Cerebellar cortex (tissue), 1 donor: Measurements from ENCODE around the gene COL5A3.
"Not testable (repeated sequence)": the region's sequence is repeated elsewhere in the genome, so short reads cannot be mapped to it uniquely, and the experiment has no call there.

ENCODE experiments used
- DNase-seq: peaks from one replicate; pipeline ENCODE4 v3.0.0-alpha.2; 2015; ENCODE audit warnings: low spot score

Gene COL5A3

GRCh38 chr19:10010247-10010691 is at the start of gene COL5A3:
Gene COL5A3, minus strand, starts transcription at chr19:10010504. Its CDS starts 119 bp downstream, at chr19:10010385.
- no peak for DNase-seq

- DNase-seq: no peak
Measured at GRCh38 chr19:10052602-10053360, 42.5 kb upstream of the COL5A3 start.

GRCh38 chr19:10049626-10050025 is 39.3 kb upstream of the COL5A3 start:
- no peak for DNase-seq

- DNase-seq: no peak
Measured at GRCh38 chr19:10045371-10045770, 35.1 kb upstream of the COL5A3 start.

- DNase-seq: no peak
Measured at GRCh38 chr19:10044390-10044789, 34.1 kb upstream of the COL5A3 start.

GRCh38 chr19:10043286-10043927 is 33.1 kb upstream of the COL5A3 start:
- peak; percentile 10 for DNase-seq

GRCh38 chr19:10037809-10038208 is 27.5 kb upstream of the COL5A3 start:
- DNase-seq: no peak

- no peak for DNase-seq
Measured at GRCh38 chr19:10037367-10037766, 27.1 kb upstream of the COL5A3 start.

GRCh38 chr19:10036601-10037071 is 26.3 kb upstream of the COL5A3 start:
- DNase-seq: no peak

- DNase-seq: no peak
Measured at GRCh38 chr19:10033614-10034013, 23.3 kb upstream of the COL5A3 start.

- peak; percentile 63 for DNase-seq
Measured at GRCh38 chr19:10027158-10027997, 17.1 kb upstream of the COL5A3 start.

GRCh38 chr19:10026744-10027143 is 16.4 kb upstream of the COL5A3 start:
- DNase-seq: no peak

- not testable (repeated sequence) for DNase-seq
Measured at GRCh38 chr19:10023096-10023495, 12.8 kb upstream of the COL5A3 start.

- no peak for DNase-seq
Measured at GRCh38 chr19:10021863-10022262, 11.6 kb upstream of the COL5A3 start.

- DNase-seq: no peak
Measured at GRCh38 chr19:10021446-10021845, 11.1 kb upstream of the COL5A3 start.

- no peak for DNase-seq
Measured at GRCh38 chr19:10020851-10021250, 10.5 kb upstream of the COL5A3 start.

- no peak for DNase-seq
Measured at GRCh38 chr19:10019246-10019645, 8.9 kb upstream of the COL5A3 start.

GRCh38 chr19:10018786-10019185 is 8.5 kb upstream of the COL5A3 start:
- DNase-seq: no peak

GRCh38 chr19:10018263-10018662 is 8.0 kb upstream of the COL5A3 start:
- no peak for DNase-seq

GRCh38 chr19:10013834-10014618 is 3.7 kb upstream of the COL5A3 start:
- DNase-seq: no peak

GRCh38 chr19:10013316-10013715 is 3.0 kb upstream of the COL5A3 start, which contains the start of gene RDH8:
Gene RDH8, plus strand, starts transcription at chr19:10013483. Its CDS starts 15 bp downstream, at chr19:10013498.
- no peak for DNase-seq

GRCh38 chr19:10011974-10012373 is 1.7 kb upstream of the COL5A3 start:
- DNase-seq: no peak
